ENCODE data around the gene AKR1C2.

GRCh38 chr10:4981722-4982471 lies 21.8 kb downstream of the AKR1C2 start:
- TF ChIP-seq EP300 (IDR thresholded peaks at IDR 0.05; ENCODE audit: low read depth) (no peak), POLR2A (IDR thresholded peaks at IDR 0.05) (no peak)
- TF ChIP-seq, protein P1, sequence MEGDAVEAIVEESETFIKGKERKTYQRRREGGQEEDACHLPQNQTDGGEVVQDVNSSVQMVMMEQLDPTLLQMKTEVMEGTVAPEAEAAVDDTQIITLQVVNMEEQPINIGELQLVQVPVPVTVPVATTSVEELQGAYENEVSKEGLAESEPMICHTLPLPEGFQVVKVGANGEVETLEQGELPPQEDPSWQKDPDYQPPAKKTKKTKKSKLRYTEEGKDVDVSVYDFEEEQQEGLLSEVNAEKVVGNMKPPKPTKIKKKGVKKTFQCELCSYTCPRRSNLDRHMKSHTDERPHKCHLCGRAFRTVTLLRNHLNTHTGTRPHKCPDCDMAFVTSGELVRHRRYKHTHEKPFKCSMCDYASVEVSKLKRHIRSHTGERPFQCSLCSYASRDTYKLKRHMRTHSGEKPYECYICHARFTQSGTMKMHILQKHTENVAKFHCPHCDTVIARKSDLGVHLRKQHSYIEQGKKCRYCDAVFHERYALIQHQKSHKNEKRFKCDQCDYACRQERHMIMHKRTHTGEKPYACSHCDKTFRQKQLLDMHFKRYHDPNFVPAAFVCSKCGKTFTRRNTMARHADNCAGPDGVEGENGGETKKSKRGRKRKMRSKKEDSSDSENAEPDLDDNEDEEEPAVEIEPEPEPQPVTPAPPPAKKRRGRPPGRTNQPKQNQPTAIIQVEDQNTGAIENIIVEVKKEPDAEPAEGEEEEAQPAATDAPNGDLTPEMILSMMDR (IDR thresholded peaks at IDR 0.05), result peak; percentile 31 to 74 (median 49)

Data from transverse colon (tissue), 3 donors.